SJSA1 (cell line): ENCODE results near the gene ABI3. TPM values are rescaled to one million over a fixed set of nuclear protein-coding genes. Genes with fewer than 3 reads are reported as not detected.
"Not testable (repeated sequence)": the region's sequence is repeated elsewhere in the genome, so short reads cannot be mapped to it uniquely, and the experiment has no call there.

Experiments used
- DNase-seq, 2 experiments: peaks; one replicate each; pipeline ENCODE4 v3.0.0-alpha.2; 2015 to 2020; ENCODE audit warnings: low spot score in 2 of 2, low read depth in 1 of 2
- H3K27ac ChIP-seq: fragments of 250-450 bp; sonication (Bioruptor Pico); 2 replicates; pipeline ENCODE4 v1.5.1; 2020; ENCODE audit warnings: mild to moderate bottlenecking, moderate library complexity
- H3K27me3 ChIP-seq: fragments of 250-450 bp; sonication (Bioruptor Pico); replicated peaks from 2 replicates; pipeline ENCODE4 v1.5.1; 2020; ENCODE audit warnings: mild to moderate bottlenecking, moderate library complexity
- H3K36me3 ChIP-seq: fragments of 250-450 bp; sonication (Bioruptor Pico); 2 replicates; pipeline ENCODE4 v1.5.1; 2020; ENCODE audit warnings: mild to moderate bottlenecking
- H3K4me1 ChIP-seq: fragments of 250-450 bp; sonication (Bioruptor Pico); replicated peaks from 2 replicates; pipeline ENCODE4 v1.6.1; 2021; ENCODE audit warnings: mild to moderate bottlenecking
- H3K4me3 ChIP-seq: fragments of 250-450 bp; sonication (Bioruptor Pico); 2 replicates; pipeline ENCODE4 v1.5.1; 2020; ENCODE audit warnings: mild to moderate bottlenecking
- H3K9me3 ChIP-seq: fragments of 250-450 bp; sonication (Bioruptor Pico); replicated peaks from 2 replicates; pipeline ENCODE4 v1.5.1; 2020; ENCODE audit warnings: mild to moderate bottlenecking
- total RNA-seq: library from RNA; depleted of rRNA; stranded (reverse); fragments of >200 nt; shearing (Covaris generic); gene quantifications from 2 replicates; pipeline ENCODE4 v1.2.3, GENCODE V29; 2014; rRNA removed

Gene ABI3
- total RNA-seq = not detected in 2 replicates

- peaks cover 12% of the 10 kb centered on the region; the same call in 1 of the 2 replicates for H3K27me3 ChIP-seq
- H3K4me1 ChIP-seq = peaks cover 11% of the 10 kb centered on the region
- no peak within 1 kb of the TSS for H3K4me3 ChIP-seq
- no peak within 1 kb of the TSS for H3K27ac ChIP-seq
- no peaks in the 10 kb centered on the region for H3K9me3 ChIP-seq
- H3K36me3 ChIP-seq = no peaks in the 10 kb centered on the region
- DNase-seq = no peak
Observed at GRCh38 chr17:49210158-49211029, at the start of gene ABI3, which contains the start of gene GNGT2. TSS of gene ABI3 (plus strand) at chr17:49210707. CDS start at chr17:49210725, 18 bp downstream. TSS of gene GNGT2 (minus strand) at chr17:49210574. CDS start at chr17:49207422, 3,152 bp downstream.

- Histone ChIP-seq H3K9me3 (no peaks in the 10 kb centered on the region), H3K4me1 (peaks cover 2% of the 10 kb centered on the region), H3K36me3 (no peaks in the 10 kb centered on the region), H3K4me3 (no peak overlapping the region), H3K27ac (no peak overlapping the region), H3K27me3 (peaks cover 27% of the 10 kb centered on the region)
- DNase-seq = no peak
Observed at GRCh38 chr17:49162866-49163265, 47.6 kb upstream of the ABI3 start.

GRCh38 chr17:49165143-49165542 is 45.4 kb upstream of the ABI3 start:
- Histone ChIP-seq H3K4me3 (no peak overlapping the region), H3K27ac (no peak overlapping the region), H3K27me3 (peaks cover 46% of the 10 kb centered on the region), H3K4me1 (no peaks in the 10 kb centered on the region), H3K9me3 (peaks cover 14% of the 10 kb centered on the region), H3K36me3 (no peaks in the 10 kb centered on the region)
- no peak for DNase-seq

GRCh38 chr17:49168706-49169105 is 41.8 kb upstream of the ABI3 start:
- H3K9me3 ChIP-seq = peaks cover 19% of the 10 kb centered on the region
- DNase-seq = no peak
- H3K36me3 ChIP-seq = no peaks in the 10 kb centered on the region
- no peak overlapping the region for H3K27ac ChIP-seq
- no peak overlapping the region for H3K4me3 ChIP-seq
- H3K4me1 ChIP-seq = no peaks in the 10 kb centered on the region
- peaks cover 46% of the 10 kb centered on the region for H3K27me3 ChIP-seq

- Histone ChIP-seq H3K36me3 (no peaks in the 10 kb centered on the region), H3K27ac (no peak overlapping the region), H3K4me3 (no peak overlapping the region), H3K9me3 (peaks cover 19% of the 10 kb centered on the region), H3K27me3 (peaks cover 40% of the 10 kb centered on the region), H3K4me1 (no peaks in the 10 kb centered on the region)
- no peak for DNase-seq
Observed at GRCh38 chr17:49170216-49170615, 40.3 kb upstream of the ABI3 start.

- not testable (repeated sequence) for DNase-seq
Observed at GRCh38 chr17:49170711-49171110, 39.8 kb upstream of the ABI3 start.

GRCh38 chr17:49175978-49176377 is 34.5 kb upstream of the ABI3 start:
- H3K36me3 ChIP-seq, H3K4me1 ChIP-seq, H3K27me3 ChIP-seq, H3K27ac ChIP-seq, DNase-seq, H3K4me3 ChIP-seq: not testable (repeated sequence)
- peaks cover 18% of the 10 kb centered on the region for H3K9me3 ChIP-seq

More at GRCh38 chr17:49170711-49171110, 39.8 kb upstream of the ABI3 start:
- Histone ChIP-seq H3K27me3 (peaks cover 38% of the 10 kb centered on the region), H3K9me3 (peaks cover 23% of the 10 kb centered on the region)
- not testable (repeated sequence) for H3K4me3 ChIP-seq, H3K4me1 ChIP-seq, H3K27ac ChIP-seq, H3K36me3 ChIP-seq

GRCh38 chr17:49180303-49180702 is 30.2 kb upstream of the ABI3 start:
- Histone ChIP-seq H3K36me3 (no peaks in the 10 kb centered on the region), H3K27me3 (no peaks in the 10 kb centered on the region), H3K27ac (no peak overlapping the region), H3K4me1 (no peaks in the 10 kb centered on the region), H3K9me3 (peaks cover 22% of the 10 kb centered on the region), H3K4me3 (no peak overlapping the region)
- DNase-seq = peak; percentile 62 to 75

GRCh38 chr17:49180998-49181635 is 29.4 kb upstream of the ABI3 start:
- no peaks in the 10 kb centered on the region; the same call in 1 of the 2 replicates for H3K4me1 ChIP-seq
- no peaks in the 10 kb centered on the region for H3K27me3 ChIP-seq
- H3K4me3 ChIP-seq = no peak overlapping the region
- H3K27ac ChIP-seq = no peak overlapping the region
- no peaks in the 10 kb centered on the region for H3K36me3 ChIP-seq
- no peak for DNase-seq
- H3K9me3 ChIP-seq = peaks cover 21% of the 10 kb centered on the region

- no peak overlapping the region for H3K27ac ChIP-seq
- DNase-seq = no peak
- no peaks in the 10 kb centered on the region for H3K27me3 ChIP-seq
Observed at GRCh38 chr17:49183341-49183740, 27.2 kb upstream of the ABI3 start.

GRCh38 chr17:49183801-49184200 is 26.7 kb upstream of the ABI3 start:
- Histone ChIP-seq H3K36me3 (no peaks in the 10 kb centered on the region), H3K27me3 (no peaks in the 10 kb centered on the region), H3K9me3 (peaks cover 11% of the 10 kb centered on the region), H3K4me3 (no peak overlapping the region), H3K27ac (no peak overlapping the region), H3K4me1 (peaks cover 12% of the 10 kb centered on the region)
- DNase-seq = no peak

More at GRCh38 chr17:49183341-49183740, 27.2 kb upstream of the ABI3 start:
- Histone ChIP-seq H3K36me3 (no peaks in the 10 kb centered on the region), H3K4me3 (no peak overlapping the region), H3K4me1 (peaks cover 12% of the 10 kb centered on the region), H3K9me3 (peaks cover 11% of the 10 kb centered on the region)

- not testable (repeated sequence) for H3K4me3 ChIP-seq, H3K27ac ChIP-seq, H3K36me3 ChIP-seq, DNase-seq, H3K27me3 ChIP-seq
- Histone ChIP-seq H3K9me3 (peaks cover 11% of the 10 kb centered on the region), H3K4me1 (peaks cover 12% of the 10 kb centered on the region)
Observed at GRCh38 chr17:49184522-49184921, 26.0 kb upstream of the ABI3 start.

- H3K36me3 ChIP-seq, H3K4me3 ChIP-seq, H3K27me3 ChIP-seq, H3K27ac ChIP-seq, DNase-seq: not testable (repeated sequence)
- Histone ChIP-seq H3K4me1 (peaks cover 12% of the 10 kb centered on the region), H3K9me3 (peaks cover 11% of the 10 kb centered on the region)
Observed at GRCh38 chr17:49185381-49185780, 25.1 kb upstream of the ABI3 start.

GRCh38 chr17:49187301-49187700 is 23.2 kb upstream of the ABI3 start:
- peak; percentile 59 to 84 for DNase-seq
- Histone ChIP-seq H3K4me3 (no peak overlapping the region), H3K4me1 (peaks cover 12% of the 10 kb centered on the region), H3K9me3 (peaks cover 11% of the 10 kb centered on the region), H3K27me3 (no peaks in the 10 kb centered on the region), H3K27ac (no peak overlapping the region), H3K36me3 (no peaks in the 10 kb centered on the region)
